H9 (cell line): ENCODE results near the gene F8. TPM values are rescaled to one million over a fixed set of nuclear protein-coding genes. Genes with fewer than 3 reads are reported as not detected.

Source experiments
- DNase-seq: peaks from one replicate; pipeline ENCODE4 v3.0.0-alpha.2; 2017
- H2AFZ ChIP-seq: one replicate; pipeline ENCODE4 v1.6.1; 2013; ENCODE audit warnings: mild to moderate bottlenecking, low read length, control low read depth, moderate library complexity
- H2AK5ac ChIP-seq: 2 replicates; pipeline ENCODE4 v1.6.1; 2013; ENCODE audit warnings: low read length, control low read depth, mixed read lengths; ENCODE audit not compliant: insufficient read length
- H2BK120ac ChIP-seq: one replicate; pipeline ENCODE4 v1.6.1; 2013; ENCODE audit warnings: low read depth, mild to moderate bottlenecking, low read length, control low read depth, inconsistent platforms; ENCODE audit not compliant: poor library complexity, severe bottlenecking
- H2BK12ac ChIP-seq: 2 replicates; pipeline ENCODE4 v1.6.1; 2013; ENCODE audit warnings: low read length, control low read depth, mixed read lengths, low read depth; ENCODE audit not compliant: insufficient read length
- H2BK15ac ChIP-seq: 2 replicates; pipeline ENCODE4 v1.6.1; 2013; ENCODE audit warnings: low read depth, low read length, control low read depth
- H2BK20ac ChIP-seq: one replicate; pipeline ENCODE4 v1.6.1; 2013; ENCODE audit warnings: low read depth, mild to moderate bottlenecking, low read length, control low read depth, inconsistent platforms; ENCODE audit not compliant: poor library complexity, severe bottlenecking
- H2BK5ac ChIP-seq: 2 replicates; pipeline ENCODE4 v1.6.1; 2013; ENCODE audit warnings: low read length, control low read depth, mixed read lengths; ENCODE audit not compliant: insufficient read length
- H3K14ac ChIP-seq: 2 replicates; pipeline ENCODE4 v1.6.1; 2013; ENCODE audit warnings: low read length, control low read depth; ENCODE audit not compliant: insufficient read depth
- H3K18ac ChIP-seq: 2 replicates; pipeline ENCODE4 v1.6.1; 2013; ENCODE audit warnings: low read depth, mild to moderate bottlenecking, mixed read lengths, low read length, control low read depth; ENCODE audit not compliant: insufficient read length
- H3K23ac ChIP-seq: 2 replicates; pipeline ENCODE4 v1.6.1; 2013; ENCODE audit warnings: low read length, control low read depth, mixed read lengths, low read depth; ENCODE audit not compliant: insufficient read length
- H3K23me2 ChIP-seq: 2 replicates; pipeline ENCODE4 v1.6.1; 2013; ENCODE audit warnings: low read depth, mild to moderate bottlenecking, mixed read lengths, low read length, control low read depth; ENCODE audit not compliant: insufficient read length, poor library complexity, severe bottlenecking
- H3K27ac ChIP-seq: 2 replicates; pipeline ENCODE4 v1.5.1; 2013; ENCODE audit warnings: low read length, control low read depth, mixed read lengths, low read depth; ENCODE audit not compliant: insufficient read length
- H3K27me3 ChIP-seq: 2 replicates; pipeline ENCODE4 v1.6.1; 2013; ENCODE audit warnings: low read length, control low read depth, inconsistent platforms; ENCODE audit not compliant: insufficient read depth
- H3K4ac ChIP-seq: 2 replicates; pipeline ENCODE4 v1.6.1; 2013; ENCODE audit warnings: low read depth, mild to moderate bottlenecking, control low read depth, inconsistent platforms, low read length, moderate library complexity
- H3K4me1 ChIP-seq: 2 replicates; pipeline ENCODE4 v1.6.1; 2013; ENCODE audit warnings: low read length, control low read depth, inconsistent platforms; ENCODE audit not compliant: insufficient read depth
- H3K4me2 ChIP-seq: 2 replicates; pipeline ENCODE4 v1.6.1; 2013; ENCODE audit warnings: low read length, control low read depth, mixed read lengths; ENCODE audit not compliant: insufficient read length, insufficient read depth
- H3K56ac ChIP-seq: 2 replicates; pipeline ENCODE4 v1.6.1; 2013; ENCODE audit warnings: low read depth, mild to moderate bottlenecking, mixed read lengths, low read length, control low read depth; ENCODE audit not compliant: insufficient read length
- H3K79me1 ChIP-seq: 2 replicates; pipeline ENCODE4 v1.6.1; 2013; ENCODE audit warnings: low read depth, mild to moderate bottlenecking, moderate library complexity, low read length, control low read depth, inconsistent platforms; ENCODE audit not compliant: insufficient read depth, poor library complexity, severe bottlenecking
- H3K79me2 ChIP-seq: 2 replicates; pipeline ENCODE4 v1.6.1; 2013; ENCODE audit warnings: low read length, control low read depth, inconsistent platforms; ENCODE audit not compliant: insufficient read depth
- H3K9ac ChIP-seq: 2 replicates; pipeline ENCODE4 v1.6.1; 2013; ENCODE audit warnings: low read length, control low read depth, mixed read lengths; ENCODE audit not compliant: insufficient read length; ENCODE audit errors: extremely low read depth
- H3K9me3 ChIP-seq: one replicate; pipeline ENCODE4 v1.6.1; 2013; ENCODE audit warnings: low read depth, low read length, inconsistent platforms; ENCODE audit not compliant: control insufficient read depth
- H3T11ph ChIP-seq: one replicate; pipeline ENCODE4 v1.6.1; 2013; ENCODE audit warnings: mild to moderate bottlenecking, low read length, control low read depth, inconsistent platforms
- H4K20me1 ChIP-seq: one replicate; pipeline ENCODE4 v1.6.1; 2013; ENCODE audit not compliant: control insufficient read depth, insufficient read length, insufficient read depth
- H4K5ac ChIP-seq: 2 replicates; pipeline ENCODE4 v1.6.1; 2013; ENCODE audit warnings: low read depth, mild to moderate bottlenecking, mixed read lengths, low read length, control low read depth; ENCODE audit not compliant: insufficient read length
- H4K8ac ChIP-seq: replicated peaks from 2 replicates; pipeline ENCODE4 v1.6.1; 2013; ENCODE audit warnings: low read length, control low read depth, mixed read lengths, low read depth; ENCODE audit not compliant: insufficient read length
- H4K91ac ChIP-seq: 2 replicates; pipeline ENCODE4 v1.6.1; 2013; ENCODE audit warnings: low read depth, mild to moderate bottlenecking, moderate library complexity, mixed read lengths, low read length, control low read depth; ENCODE audit not compliant: insufficient read length
- H3K27ac Mint-ChIP-seq, 3 experiments: 2 replicates in 2 of 3; 3 replicates in 1 of 3; pipeline ENCODE4 v1.8.0; 2020 to 2021; ENCODE audit warnings: mixed read lengths in 3 of 3, mild to moderate bottlenecking in 1 of 3, moderate library complexity in 1 of 3
- H3K27me3 Mint-ChIP-seq: 2 replicates; pipeline ENCODE4 v1.8.0; 2021; ENCODE audit warnings: low read depth, mild to moderate bottlenecking, moderate library complexity, mixed read lengths
- H3K36me3 Mint-ChIP-seq, 3 experiments: 2 replicates in 2 of 3; 3 replicates in 1 of 3; pipeline ENCODE4 v1.8.0; 2020 to 2021; ENCODE audit warnings: low read depth in 3 of 3, mixed read lengths in 3 of 3; ENCODE audit not compliant: insufficient read depth in 1 of 3
- H3K4me1 Mint-ChIP-seq, 2 experiments: 2 replicates each; pipeline ENCODE4 v1.8.0; 2020; ENCODE audit warnings: mixed read lengths in 2 of 2
- H3K4me3 Mint-ChIP-seq, 2 experiments: 2 replicates in 1 of 2; 3 replicates in 1 of 2; pipeline ENCODE4 v1.8.0; 2020 to 2021; ENCODE audit warnings: mild to moderate bottlenecking in 2 of 2, mixed read lengths in 2 of 2, moderate library complexity in 1 of 2
- H3K9me3 Mint-ChIP-seq, 2 experiments: 2 replicates in 1 of 2; 3 replicates in 1 of 2; pipeline ENCODE4 v1.8.0; 2020; ENCODE audit warnings: mild to moderate bottlenecking in 2 of 2, mixed read lengths in 2 of 2, moderate library complexity in 1 of 2
- CTCF ChIP-seq: fragments of 200-600 bp; sonication (generic); conservative IDR thresholded peaks from 3 replicates; pipeline ENCODE4 v1.8.0; 2021; ENCODE audit warnings: antibody characterized with exemption, mild to moderate bottlenecking
- WGBS: extraction: QIAGEN DNeasy Blood & Tissue Kit; methylation state at CpG from one replicate; pipeline ENCODE4 v1.1.7; 2013; ENCODE audit warnings: missing lambda C conversion rate, low lambda C conversion rate, mixed read lengths; ENCODE audit not compliant: insufficient read length; ENCODE audit errors: extremely low coverage; 5-methylcytosine and 5-hydroxymethylcytosine counted together
- total RNA-seq: library from RNA; stranded (reverse); gene quantifications from 2 replicates; pipeline ENCODE4 v1.2.1, GENCODE V29; 2021

Gene F8
- total RNA-seq, 1 experiment from 2014 or later: 3.1 TPM

GRCh38 chrX:154834562-154834961 is 188.0 kb downstream of the F8 start, which contains the start of gene SMIM9:
Gene SMIM9, minus strand, starts transcription at chrX:154834662. Its CDS starts 3,806 bp downstream, at chrX:154830856.
- Histone ChIP-seq H3K4ac (no peak within 1 kb of the TSS), H2AK5ac (no peak within 1 kb of the TSS), H2BK120ac (no peak within 1 kb of the TSS), H3K18ac (no peak within 1 kb of the TSS), H3K79me2 (no peaks in the 10 kb centered on the region), H3K79me1 (no peaks in the 10 kb centered on the region), H4K5ac (no peak within 1 kb of the TSS), H4K91ac (no peak within 1 kb of the TSS), H3T11ph (no peak within 1 kb of the TSS), H2AFZ (no peak within 1 kb of the TSS), H3K4me2 (no peak within 1 kb of the TSS), H2BK15ac (no peak within 1 kb of the TSS), H3K27ac (no peak within 1 kb of the TSS), H3K56ac (no peak within 1 kb of the TSS), H3K23me2 (no peaks in the 10 kb centered on the region), H2BK5ac (no peak within 1 kb of the TSS), H2BK20ac (no peak within 1 kb of the TSS), H3K9ac (no peak within 1 kb of the TSS), H3K27me3 (no peaks in the 10 kb centered on the region), H2BK12ac (no peak within 1 kb of the TSS), H3K14ac (no peak within 1 kb of the TSS), H4K20me1 (no peaks in the 10 kb centered on the region), H3K4me1 (no peaks in the 10 kb centered on the region; the same call in 1 of the 2 replicates), H4K8ac (no peak within 1 kb of the TSS), H3K23ac (no peak within 1 kb of the TSS), H3K9me3 (peaks cover 37% of the 10 kb centered on the region)
- H3K9me3 Mint-ChIP-seq: peaks cover 61% of the 10 kb centered on the region in 2 experiments
- peaks cover 0 to 2% (median 1%) of the 10 kb centered on the region in 3 experiments; a peak in 4 of 7 replicates for H3K36me3 Mint-ChIP-seq
- peaks cover 0 to 7% of the 10 kb centered on the region in 2 experiments; a peak in 1 of 4 replicates for H3K4me1 Mint-ChIP-seq
- TF ChIP-seq CTCF: no peak
- DNase-seq: no peak
- WGBS: no CpG with 5 or more reads among the region's 3 CpGs
- H3K27ac Mint-ChIP-seq: no peak within 1 kb of the TSS
- peaks cover 1% of the 10 kb centered on the region; the same call in 1 of the 2 replicates for H3K27me3 Mint-ChIP-seq
- no peak within 1 kb of the TSS for H3K4me3 Mint-ChIP-seq
